T-helper 9 cell (primary cell): ENCODE data around the gene CA5A.
"Not testable (repeated sequence)": the region's sequence is repeated elsewhere in the genome, so short reads cannot be mapped to it uniquely, and the experiment has no call there.

ENCODE experiments used
- DNase-seq: peaks from one replicate; pipeline ENCODE4 v3.0.0-alpha.2; 2020
- total RNA-seq, 2 donors: gene quantifications; one replicate each; lab custom pipeline; 2026; lab: John Stamatoyannopoulos, UW

Gene CA5A
- total RNA-seq: 0 reads per million in 2 donors

- DNase-seq: no peak
Measured at GRCh38 chr16:87936375-87937230, at the start of gene CA5A. TSS of gene CA5A (minus strand) at chr16:87936529. CDS start at chr16:87936450, 79 bp downstream.

- DNase-seq: not testable (repeated sequence)
Measured at GRCh38 chr16:87985493-87985892, 49.2 kb upstream of the CA5A start.

- DNase-seq: no peak
Measured at GRCh38 chr16:87984632-87985267, 48.4 kb upstream of the CA5A start.

- DNase-seq: not testable (repeated sequence)
Measured at GRCh38 chr16:87984180-87984579, 47.9 kb upstream of the CA5A start.

GRCh38 chr16:87983737-87984097, 47.4 kb upstream of the CA5A start:
- DNase-seq: not testable (repeated sequence)

GRCh38 chr16:87983072-87983736, 46.9 kb upstream of the CA5A start:
- DNase-seq: not testable (repeated sequence)

- no peak for DNase-seq
Measured at GRCh38 chr16:87982581-87983041, 46.3 kb upstream of the CA5A start.

GRCh38 chr16:87981376-87981775, 45.0 kb upstream of the CA5A start:
- DNase-seq: not testable (repeated sequence)

- DNase-seq: not testable (repeated sequence)
Measured at GRCh38 chr16:87979911-87980630, 43.7 kb upstream of the CA5A start.

GRCh38 chr16:87979352-87979751, 43.0 kb upstream of the CA5A start:
- DNase-seq: no peak

- DNase-seq: no peak
Measured at GRCh38 chr16:87978127-87978526, 41.8 kb upstream of the CA5A start.

GRCh38 chr16:87976665-87977064, 40.3 kb upstream of the CA5A start:
- DNase-seq: no peak

- no peak for DNase-seq
Measured at GRCh38 chr16:87974178-87974577, 37.8 kb upstream of the CA5A start.

GRCh38 chr16:87973717-87974116, 37.4 kb upstream of the CA5A start:
- no peak for DNase-seq

- no peak for DNase-seq
Measured at GRCh38 chr16:87971933-87972332, 35.6 kb upstream of the CA5A start.

GRCh38 chr16:87970186-87970585, 33.9 kb upstream of the CA5A start:
- no peak for DNase-seq

- no peak for DNase-seq
Measured at GRCh38 chr16:87968541-87968940, 32.2 kb upstream of the CA5A start.

GRCh38 chr16:87966685-87967185, 30.4 kb upstream of the CA5A start:
- no peak for DNase-seq

GRCh38 chr16:87966064-87966645, 29.8 kb upstream of the CA5A start:
- DNase-seq: no peak

- DNase-seq: no peak
Measured at GRCh38 chr16:87965417-87965816, 29.1 kb upstream of the CA5A start.

- DNase-seq: no peak
Measured at GRCh38 chr16:87964049-87964659, 27.8 kb upstream of the CA5A start.

GRCh38 chr16:87963400-87963799, 27.1 kb upstream of the CA5A start:
- peak; percentile 26 for DNase-seq
